GM23338 (cell line): ENCODE results near the gene CPAMD8.

Experiments
- EZH2 ChIP-seq: fragments of 200-600 bp; sonication (generic); IDR thresholded peaks from one replicate; pipeline ENCODE4 v1.8.0; 2017; ENCODE audit warnings: antibody characterized with exemption, mild to moderate bottlenecking, low read depth; ENCODE audit not compliant: unreplicated experiment
- EZH2phosphoT487 ChIP-seq: fragments of 200-600 bp; sonication (generic); IDR thresholded peaks from one replicate; pipeline ENCODE4 v1.8.1; 2018; ENCODE audit warnings: antibody characterized with exemption; ENCODE audit not compliant: unreplicated experiment
- JUNB ChIP-seq: IDR thresholded peaks from one replicate; pipeline ENCODE4 v1.6.1; 2016; ENCODE audit warnings: antibody characterized with exemption; ENCODE audit not compliant: unreplicated experiment
- NANOG ChIP-seq: IDR thresholded peaks from 2 replicates; pipeline ENCODE4 v1.6.1; 2016; ENCODE audit warnings: antibody characterized with exemption, borderline replicate concordance
- POLR2AphosphoS5 ChIP-seq: IDR thresholded peaks from 2 replicates; pipeline ENCODE4 v1.6.1; 2016; ENCODE audit warnings: antibody characterized with exemption, low read depth
- ZNF331 ChIP-seq: fragments of 250-450 bp; sonication (Bioruptor Pico); IDR thresholded peaks from 2 replicates; pipeline ENCODE4 v1.5.0; 2020; ENCODE audit warnings: low read depth, mild to moderate bottlenecking, moderate library complexity
- TF ChIP-seq, protein P1 (sequence below), 2 experiments: fragments of 200-600 bp in 1 of 2; sonication (generic) in 1 of 2; conservative IDR thresholded peaks; 2 replicates each; pipeline versions ENCODE4 v1.5.1 to v1.6.1; 2016 to 2017; ENCODE audit warnings: antibody characterized with exemption in 2 of 2, low read depth in 2 of 2, mild to moderate bottlenecking in 2 of 2, moderate library complexity in 1 of 2
- TF ChIP-seq, protein P2 (sequence below): IDR thresholded peaks from one replicate; pipeline ENCODE4 v1.6.1; 2018; ENCODE audit warnings: antibody characterized with exemption; ENCODE audit not compliant: unreplicated experiment
- TF ChIP-seq, protein P3 (sequence below): IDR thresholded peaks from 2 replicates; pipeline ENCODE4 v1.6.1; 2016; ENCODE audit warnings: antibody characterized with exemption

DNA sequence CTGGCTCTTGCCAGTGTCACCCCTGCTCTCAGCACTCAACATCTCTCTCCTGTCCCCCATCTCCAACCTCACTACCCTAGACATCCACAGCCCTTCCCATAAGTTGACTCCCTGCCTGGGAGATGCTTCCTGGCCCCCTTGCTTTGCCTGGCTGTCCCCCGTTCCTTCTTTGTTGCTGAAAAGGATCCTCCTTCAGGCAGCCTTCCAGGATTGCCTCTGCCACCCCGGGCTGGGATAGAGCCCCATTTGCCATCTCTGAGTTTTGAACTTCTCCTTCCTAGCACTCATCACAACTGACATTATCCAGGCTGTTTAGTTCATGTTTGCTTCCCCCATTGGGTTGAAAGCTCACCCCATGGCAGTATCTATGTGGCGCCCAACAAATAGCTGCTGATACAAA lies 20.0 kb downstream of the CPAMD8 start:
- TF ChIP-seq, protein P1, sequence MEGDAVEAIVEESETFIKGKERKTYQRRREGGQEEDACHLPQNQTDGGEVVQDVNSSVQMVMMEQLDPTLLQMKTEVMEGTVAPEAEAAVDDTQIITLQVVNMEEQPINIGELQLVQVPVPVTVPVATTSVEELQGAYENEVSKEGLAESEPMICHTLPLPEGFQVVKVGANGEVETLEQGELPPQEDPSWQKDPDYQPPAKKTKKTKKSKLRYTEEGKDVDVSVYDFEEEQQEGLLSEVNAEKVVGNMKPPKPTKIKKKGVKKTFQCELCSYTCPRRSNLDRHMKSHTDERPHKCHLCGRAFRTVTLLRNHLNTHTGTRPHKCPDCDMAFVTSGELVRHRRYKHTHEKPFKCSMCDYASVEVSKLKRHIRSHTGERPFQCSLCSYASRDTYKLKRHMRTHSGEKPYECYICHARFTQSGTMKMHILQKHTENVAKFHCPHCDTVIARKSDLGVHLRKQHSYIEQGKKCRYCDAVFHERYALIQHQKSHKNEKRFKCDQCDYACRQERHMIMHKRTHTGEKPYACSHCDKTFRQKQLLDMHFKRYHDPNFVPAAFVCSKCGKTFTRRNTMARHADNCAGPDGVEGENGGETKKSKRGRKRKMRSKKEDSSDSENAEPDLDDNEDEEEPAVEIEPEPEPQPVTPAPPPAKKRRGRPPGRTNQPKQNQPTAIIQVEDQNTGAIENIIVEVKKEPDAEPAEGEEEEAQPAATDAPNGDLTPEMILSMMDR (conservative IDR thresholded peaks at IDR 0.05; ENCODE audit: low read depth in 2 of 2) = no peak
- no peak for TF ChIP-seq ZNF331
- TF ChIP-seq POLR2AphosphoS5 = no peak
- no peak for TF ChIP-seq EZH2
- TF ChIP-seq, protein P2, sequence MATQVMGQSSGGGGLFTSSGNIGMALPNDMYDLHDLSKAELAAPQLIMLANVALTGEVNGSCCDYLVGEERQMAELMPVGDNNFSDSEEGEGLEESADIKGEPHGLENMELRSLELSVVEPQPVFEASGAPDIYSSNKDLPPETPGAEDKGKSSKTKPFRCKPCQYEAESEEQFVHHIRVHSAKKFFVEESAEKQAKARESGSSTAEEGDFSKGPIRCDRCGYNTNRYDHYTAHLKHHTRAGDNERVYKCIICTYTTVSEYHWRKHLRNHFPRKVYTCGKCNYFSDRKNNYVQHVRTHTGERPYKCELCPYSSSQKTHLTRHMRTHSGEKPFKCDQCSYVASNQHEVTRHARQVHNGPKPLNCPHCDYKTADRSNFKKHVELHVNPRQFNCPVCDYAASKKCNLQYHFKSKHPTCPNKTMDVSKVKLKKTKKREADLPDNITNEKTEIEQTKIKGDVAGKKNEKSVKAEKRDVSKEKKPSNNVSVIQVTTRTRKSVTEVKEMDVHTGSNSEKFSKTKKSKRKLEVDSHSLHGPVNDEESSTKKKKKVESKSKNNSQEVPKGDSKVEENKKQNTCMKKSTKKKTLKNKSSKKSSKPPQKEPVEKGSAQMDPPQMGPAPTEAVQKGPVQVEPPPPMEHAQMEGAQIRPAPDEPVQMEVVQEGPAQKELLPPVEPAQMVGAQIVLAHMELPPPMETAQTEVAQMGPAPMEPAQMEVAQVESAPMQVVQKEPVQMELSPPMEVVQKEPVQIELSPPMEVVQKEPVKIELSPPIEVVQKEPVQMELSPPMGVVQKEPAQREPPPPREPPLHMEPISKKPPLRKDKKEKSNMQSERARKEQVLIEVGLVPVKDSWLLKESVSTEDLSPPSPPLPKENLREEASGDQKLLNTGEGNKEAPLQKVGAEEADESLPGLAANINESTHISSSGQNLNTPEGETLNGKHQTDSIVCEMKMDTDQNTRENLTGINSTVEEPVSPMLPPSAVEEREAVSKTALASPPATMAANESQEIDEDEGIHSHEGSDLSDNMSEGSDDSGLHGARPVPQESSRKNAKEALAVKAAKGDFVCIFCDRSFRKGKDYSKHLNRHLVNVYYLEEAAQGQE = no peak
- no peak for TF ChIP-seq NANOG
- TF ChIP-seq, protein P3, sequence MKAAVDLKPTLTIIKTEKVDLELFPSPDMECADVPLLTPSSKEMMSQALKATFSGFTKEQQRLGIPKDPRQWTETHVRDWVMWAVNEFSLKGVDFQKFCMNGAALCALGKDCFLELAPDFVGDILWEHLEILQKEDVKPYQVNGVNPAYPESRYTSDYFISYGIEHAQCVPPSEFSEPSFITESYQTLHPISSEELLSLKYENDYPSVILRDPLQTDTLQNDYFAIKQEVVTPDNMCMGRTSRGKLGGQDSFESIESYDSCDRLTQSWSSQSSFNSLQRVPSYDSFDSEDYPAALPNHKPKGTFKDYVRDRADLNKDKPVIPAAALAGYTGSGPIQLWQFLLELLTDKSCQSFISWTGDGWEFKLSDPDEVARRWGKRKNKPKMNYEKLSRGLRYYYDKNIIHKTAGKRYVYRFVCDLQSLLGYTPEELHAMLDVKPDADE = no peak
- TF ChIP-seq EZH2phosphoT487 = no peak
- no peak for TF ChIP-seq JUNB
